ENCODE results near the gene SLC8A3.

Gene SLC8A3

GRCh38 chr14:70148911-70149595, 39.7 kb downstream of the SLC8A3 start:
- Histone ChIP-seq H3K9me3 (no peaks in the 10 kb centered on the region), H3K27me3 (peaks cover 10% of the 10 kb centered on the region), H3K4me3 (ENCODE audit: low read depth, low read length) (no peak overlapping the region), H3K36me3 (no peaks in the 10 kb centered on the region), H3K4me1 (no peaks in the 10 kb centered on the region; the same call in 1 of the 2 replicates)
- no peak for TF ChIP-seq CTCF (IDR thresholded peaks at IDR 0.05; ENCODE audit: low read depth, low read length)
- no peak for DNase-seq

GRCh38 chr14:70148351-70148750, 40.4 kb downstream of the SLC8A3 start:
- DNase-seq = no peak
- H3K27me3 ChIP-seq = peaks cover 10% of the 10 kb centered on the region
- TF ChIP-seq CTCF (IDR thresholded peaks at IDR 0.05; ENCODE audit: low read depth, low read length) = no peak
- H3K36me3 ChIP-seq = no peaks in the 10 kb centered on the region
- no peaks in the 10 kb centered on the region for H3K9me3 ChIP-seq
- H3K4me3 ChIP-seq (ENCODE audit: low read depth, low read length) = no peak overlapping the region
- no peaks in the 10 kb centered on the region; the same call in 1 of the 2 replicates for H3K4me1 ChIP-seq

- Histone ChIP-seq H3K9me3 (no peaks in the 10 kb centered on the region), H3K36me3 (no peaks in the 10 kb centered on the region), H3K4me1 (no peaks in the 10 kb centered on the region), H3K27me3 (peaks cover 21% of the 10 kb centered on the region), H3K4me3 (ENCODE audit: low read depth, low read length) (no peak overlapping the region)
- no peak for DNase-seq
- no peak for TF ChIP-seq CTCF (IDR thresholded peaks at IDR 0.05; ENCODE audit: low read depth, low read length)
These were observed 44.7 kb downstream of the SLC8A3 start for GRCh38 chr14:70144046-70144445.

GRCh38 chr14:70143306-70143705, 45.4 kb downstream of the SLC8A3 start:
- Histone ChIP-seq H3K4me1 (no peaks in the 10 kb centered on the region), H3K36me3 (no peaks in the 10 kb centered on the region), H3K27me3 (peaks cover 15% of the 10 kb centered on the region), H3K4me3 (ENCODE audit: low read depth, low read length) (no peak overlapping the region), H3K9me3 (no peaks in the 10 kb centered on the region)
- no peak for TF ChIP-seq CTCF (IDR thresholded peaks at IDR 0.05; ENCODE audit: low read depth, low read length)
- no peak for DNase-seq

- no peak for DNase-seq
- no peaks in the 10 kb centered on the region for H3K4me1 ChIP-seq
- H3K36me3 ChIP-seq = no peaks in the 10 kb centered on the region
- no peak for TF ChIP-seq CTCF (IDR thresholded peaks at IDR 0.05; ENCODE audit: low read depth, low read length)
- peaks cover 12% of the 10 kb centered on the region for H3K27me3 ChIP-seq
- no peaks in the 10 kb centered on the region for H3K9me3 ChIP-seq
- no peak overlapping the region for H3K4me3 ChIP-seq (ENCODE audit: low read depth, low read length)
These were observed 48.1 kb downstream of the SLC8A3 start for GRCh38 chr14:70140614-70141013.

- Histone ChIP-seq H3K9me3 (no peaks in the 10 kb centered on the region), H3K36me3 (no peaks in the 10 kb centered on the region), H3K4me3 (ENCODE audit: low read depth, low read length) (no peak overlapping the region), H3K4me1 (no peaks in the 10 kb centered on the region), H3K27me3 (peaks cover 12% of the 10 kb centered on the region)
- no peak for DNase-seq
- no peak for TF ChIP-seq CTCF (IDR thresholded peaks at IDR 0.05; ENCODE audit: low read depth, low read length)
These were observed 49.4 kb downstream of the SLC8A3 start for GRCh38 chr14:70139384-70139783.
